Jurkat, Clone E6-1 (cell line): Measurements from ENCODE around the gene B4GALT3.

Source experiments
- DNase-seq: peaks from one replicate; pipeline ENCODE4 v3.0.0-alpha.2; 2011; ENCODE audit warnings: low read depth, low spot score
- H3K4me3 ChIP-seq: 2 replicates; pipeline ENCODE4 v1.5.1; 2011; ENCODE audit warnings: mild to moderate bottlenecking, low read length, control low read depth, moderate library complexity

Gene B4GALT3

GRCh38 chr1:161138431-161138830 is 38.9 kb downstream of the B4GALT3 start:
- H3K4me3 ChIP-seq: no peak overlapping the region
- DNase-seq: no peak

GRCh38 chr1:161137881-161138280 is 39.4 kb downstream of the B4GALT3 start:
- no peak for DNase-seq
- H3K4me3 ChIP-seq: no peak overlapping the region

DNA sequence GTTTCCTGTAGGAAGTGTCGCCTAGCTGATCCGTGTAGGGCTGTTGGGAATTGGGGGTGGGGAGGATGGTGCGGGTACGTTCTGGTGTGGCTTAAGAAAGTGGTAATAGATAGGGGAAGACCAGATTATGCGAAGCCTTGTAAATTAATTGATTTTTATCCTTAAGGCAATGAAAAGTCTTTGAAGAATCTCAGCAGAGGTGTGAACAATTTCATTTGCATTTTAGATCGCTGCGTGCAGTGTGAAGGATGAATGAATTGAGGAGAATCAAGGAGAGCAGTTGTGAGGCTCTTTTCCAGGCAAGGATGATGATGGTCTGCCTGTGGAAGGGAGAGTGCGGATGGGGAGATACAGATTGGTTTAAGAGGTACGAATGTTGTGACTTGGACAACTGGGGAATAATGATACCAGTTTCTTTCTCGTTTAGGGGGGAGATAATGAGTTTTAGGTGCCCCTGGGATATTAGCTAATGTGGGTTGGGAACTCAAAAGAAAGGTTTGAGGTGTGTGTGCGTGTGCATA is 44.0 kb downstream of the B4GALT3 start:
- DNase-seq: no peak
- H3K4me3 ChIP-seq: peak overlapping the region; percentile 71

GRCh38 chr1:161132410-161133219 is 44.7 kb downstream of the B4GALT3 start, which contains the start of gene DEDD:
Gene DEDD, minus strand, starts transcription at chr1:161132667. Its CDS starts 8,205 bp downstream, at chr1:161124462.
- DNase-seq: peak; percentile 94

DNA sequence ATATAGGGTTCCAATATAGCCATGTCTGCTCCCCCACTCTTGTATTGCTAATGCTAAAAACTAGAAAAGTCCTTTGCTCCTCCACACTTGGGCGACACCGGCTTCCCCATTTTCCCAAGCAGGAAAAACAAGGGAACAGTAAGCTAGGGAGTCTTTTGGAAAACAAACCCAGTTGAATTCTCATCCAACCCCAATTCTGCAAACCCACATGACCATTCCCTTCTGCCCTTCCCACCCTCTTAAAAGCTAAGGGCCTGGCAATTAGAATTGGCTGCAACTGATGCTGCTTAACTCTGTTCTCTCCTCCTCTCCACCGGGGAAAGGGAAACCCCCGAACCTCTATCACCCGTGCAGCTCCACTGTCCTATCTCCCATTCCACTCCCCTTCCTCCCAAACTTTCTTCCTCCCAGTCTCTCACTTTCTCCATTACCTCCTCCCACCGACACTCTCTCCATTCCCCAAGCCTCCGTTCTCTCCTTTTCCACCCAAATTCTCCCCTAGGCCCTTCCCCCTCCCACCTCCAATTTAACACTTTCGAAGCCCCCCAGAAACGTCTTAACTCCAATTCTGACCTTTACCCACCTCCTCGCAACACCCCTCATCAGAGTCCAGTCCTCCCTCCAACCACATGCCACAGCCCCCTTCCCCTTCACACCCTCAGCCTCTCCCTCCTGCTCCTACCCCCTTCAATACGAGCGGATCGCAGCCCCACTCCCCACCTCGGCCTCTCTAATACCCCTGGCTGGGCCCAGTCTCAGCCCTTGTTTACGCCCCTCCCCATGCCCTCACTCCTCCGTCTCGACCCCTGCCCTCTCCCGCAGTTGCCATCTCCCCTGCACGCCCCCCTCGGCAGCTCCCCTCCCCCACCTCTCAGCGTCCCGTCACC is 45.5 kb downstream of the B4GALT3 start:
- no peak for DNase-seq
- H3K4me3 ChIP-seq: peak overlapping the region; percentile 71

More at GRCh38 chr1:161132410-161133219, 44.7 kb downstream of the B4GALT3 start, which contains the start of gene DEDD:
- H3K4me3 ChIP-seq: peak within 1 kb of the TSS; percentile 71

GRCh38 chr1:161130266-161130665 is 47.0 kb downstream of the B4GALT3 start:
- DNase-seq: no peak
- H3K4me3 ChIP-seq: no peak overlapping the region

- H3K4me3 ChIP-seq: no peak overlapping the region
- DNase-seq: no peak
Observed at GRCh38 chr1:161128591-161129420, 48.5 kb downstream of the B4GALT3 start.

GRCh38 chr1:161127649-161128048 is 49.7 kb downstream of the B4GALT3 start:
- no peak for DNase-seq

DNA sequence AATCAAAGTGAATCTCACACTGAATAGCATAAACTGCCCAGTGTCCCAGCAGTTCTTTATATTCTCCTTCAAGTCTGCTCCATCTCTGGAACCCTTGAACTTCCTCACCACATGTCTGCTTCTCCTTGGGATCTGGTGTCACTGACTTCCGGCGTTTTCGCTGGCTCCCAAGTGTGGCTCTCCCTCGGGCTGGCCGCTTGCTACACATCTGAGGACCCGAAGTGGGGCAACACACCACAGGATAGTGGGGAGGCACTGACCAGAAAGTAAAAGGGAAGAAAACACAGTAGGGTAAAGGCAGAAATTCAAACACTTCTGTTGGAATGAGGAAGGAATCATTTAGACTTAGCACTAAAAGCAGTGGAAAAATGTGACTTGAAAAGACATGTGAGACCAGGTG is 54.3 kb downstream of the B4GALT3 start:
- no peak overlapping the region for H3K4me3 ChIP-seq
- DNase-seq: no peak

More at GRCh38 chr1:161127649-161128048, 49.7 kb downstream of the B4GALT3 start:
- H3K4me3 ChIP-seq: no peak overlapping the region

GRCh38 chr1:161121834-161122233 is 55.5 kb downstream of the B4GALT3 start:
- no peak for DNase-seq

More at GRCh38 chr1:161121834-161122233, 55.5 kb downstream of the B4GALT3 start:
- H3K4me3 ChIP-seq: no peak overlapping the region
